Left lung (tissue), 10 donors: Measurements from ENCODE around the gene MB. TPM values are rescaled to one million over a fixed set of nuclear protein-coding genes. Genes with fewer than 3 reads are reported as not detected.

Experiments used
- ATAC-seq: fragments of 200-7000 bp; cut with Tn5 transposase; one replicate; pipeline ENCODE4 v1.9.1; 2020; ENCODE audit warnings: moderate library complexity
- DNase-seq, 4 donors: peaks; one replicate each; pipeline ENCODE4 v3.0.0-alpha.2; 2013 to 2020
- H3K27ac ChIP-seq, 2 donors: fragments of 200-600 bp; sonication (generic) in 1 of 2; one replicate each; pipeline versions ENCODE4 v1.5.0 to v1.8.0; 2020 to 2021
- H3K27me3 ChIP-seq, 2 donors: fragments of 200-600 bp; sonication (generic) in 1 of 2; one replicate each; pipeline versions ENCODE4 v1.5.0 to v1.8.0; 2020 to 2021
- H3K36me3 ChIP-seq, 2 donors: fragments of 200-600 bp; sonication (generic) in 1 of 2; one replicate each; pipeline versions ENCODE4 v1.5.0 to v1.8.0; 2020 to 2021
- H3K4me1 ChIP-seq, 2 donors: fragments of 200-600 bp; one replicate each; pipeline ENCODE4 v1.8.0; 2021
- H3K4me3 ChIP-seq, 2 donors: fragments of 200-600 bp; sonication (generic) in 1 of 2; one replicate each; pipeline versions ENCODE4 v1.5.0 to v1.8.0; 2020 to 2021; ENCODE audit warnings: mild to moderate bottlenecking in 1 of 2
- H3K9me3 ChIP-seq, 2 donors: fragments of 200-600 bp; sonication (generic) in 1 of 2; one replicate each; pipeline versions ENCODE4 v1.5.0 to v1.8.0; 2020 to 2021
- intact Hi-C, 2 donors: fragments of 100-400 bp; cut with DNase I; formaldehyde crosslinking; loops; one replicate each; pipeline versions ENCODE4 v1.11.2 to v1.14.2; 2022
- polyA plus RNA-seq, 6 donors: library from polyadenylated mRNA; unstranded; fragments of 120-200 nt; gene quantifications; one replicate each; pipeline ENCODE4 v1.2.1, GENCODE V29; 2013; ENCODE audit not compliant: insufficient read length in 6 of 6
- total RNA-seq, 2 donors: library from RNA; stranded (reverse); fragmentation: NEBNext Ultra II Directional; extraction: Animal tissue kit (Norgen Biotek cat#: 25700); gene quantifications; one replicate each; pipeline ENCODE4 v1.2.1, GENCODE V29; 2021
- TF ChIP-seq, protein P1 (sequence below), 2 donors: fragments of 200-600 bp; sonication (generic) in 1 of 2; IDR thresholded peaks; one replicate each; pipeline versions ENCODE4 v1.5.0 to v1.8.0; 2021; ENCODE audit warnings: antibody characterized with exemption in 2 of 2
- donor health status: DM: no; HTN: yes; CAD: no.
- donor health status: DM: no; HTN: no; CAD: no.

The MB gene
- total and polyA plus RNA-seq, 8 donors, result 0.18 to 3.3 (median 0.86) TPM

DNA sequence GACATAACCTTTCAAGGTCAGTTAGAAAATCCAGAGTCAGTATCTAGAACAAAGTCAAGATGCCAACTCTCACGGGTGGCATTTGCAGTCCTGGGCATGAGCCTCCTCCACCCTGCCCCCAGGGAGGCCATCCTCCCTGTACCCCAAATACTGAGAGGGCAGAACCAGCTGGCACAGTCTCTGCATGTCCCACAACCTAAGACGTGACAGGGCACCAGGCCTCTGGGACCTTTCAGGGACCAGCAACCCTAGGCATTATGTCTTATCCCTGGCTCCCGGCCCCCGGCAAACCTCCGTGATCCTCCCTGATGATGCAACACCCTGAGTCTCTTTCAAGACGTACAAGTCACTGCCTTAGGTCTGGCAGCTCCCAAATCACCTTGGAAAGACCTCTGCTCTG lies 2.0 kb downstream of the MB start:
- H3K36me3 ChIP-seq, result no peaks in the 10 kb centered on the region
- DNase-seq, result no peak
- H3K4me1 ChIP-seq, result peaks cover 0 to 7% of the 10 kb centered on the region in 2 donors
- intact Hi-C loops, result no loop called here
- TF ChIP-seq, protein P1, sequence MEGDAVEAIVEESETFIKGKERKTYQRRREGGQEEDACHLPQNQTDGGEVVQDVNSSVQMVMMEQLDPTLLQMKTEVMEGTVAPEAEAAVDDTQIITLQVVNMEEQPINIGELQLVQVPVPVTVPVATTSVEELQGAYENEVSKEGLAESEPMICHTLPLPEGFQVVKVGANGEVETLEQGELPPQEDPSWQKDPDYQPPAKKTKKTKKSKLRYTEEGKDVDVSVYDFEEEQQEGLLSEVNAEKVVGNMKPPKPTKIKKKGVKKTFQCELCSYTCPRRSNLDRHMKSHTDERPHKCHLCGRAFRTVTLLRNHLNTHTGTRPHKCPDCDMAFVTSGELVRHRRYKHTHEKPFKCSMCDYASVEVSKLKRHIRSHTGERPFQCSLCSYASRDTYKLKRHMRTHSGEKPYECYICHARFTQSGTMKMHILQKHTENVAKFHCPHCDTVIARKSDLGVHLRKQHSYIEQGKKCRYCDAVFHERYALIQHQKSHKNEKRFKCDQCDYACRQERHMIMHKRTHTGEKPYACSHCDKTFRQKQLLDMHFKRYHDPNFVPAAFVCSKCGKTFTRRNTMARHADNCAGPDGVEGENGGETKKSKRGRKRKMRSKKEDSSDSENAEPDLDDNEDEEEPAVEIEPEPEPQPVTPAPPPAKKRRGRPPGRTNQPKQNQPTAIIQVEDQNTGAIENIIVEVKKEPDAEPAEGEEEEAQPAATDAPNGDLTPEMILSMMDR (IDR thresholded peaks at IDR 0.05), result no peak
- no peaks in the 10 kb centered on the region for H3K9me3 ChIP-seq
- no peak for ATAC-seq
- no peak overlapping the region for H3K27ac ChIP-seq
- H3K4me3 ChIP-seq, result no peak overlapping the region
- H3K27me3 ChIP-seq, result no peaks in the 10 kb centered on the region

DNA sequence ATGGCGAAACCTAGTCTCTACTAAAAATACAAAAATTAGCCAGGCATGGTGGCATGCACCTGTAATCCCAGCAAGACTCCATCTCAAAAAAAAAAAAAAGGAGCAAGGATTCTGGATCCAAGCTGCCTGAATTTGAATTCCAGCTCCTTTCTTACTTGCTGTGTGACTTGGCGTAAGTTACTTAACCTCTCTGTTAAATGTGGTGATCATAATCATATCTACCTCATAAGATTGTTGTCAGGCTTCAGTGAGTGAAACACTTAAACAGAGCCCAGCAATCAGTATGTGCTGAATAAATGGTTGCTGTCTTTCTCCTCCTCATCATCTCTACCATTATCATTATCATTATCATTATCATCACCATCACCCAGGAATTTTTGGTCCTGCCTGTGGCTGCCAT lies 2.7 kb downstream of the MB start:
- H3K27ac ChIP-seq, result no peak overlapping the region
- intact Hi-C loops, result no loop called here
- DNase-seq (no peak), ATAC-seq (no peak)
- no peaks in the 10 kb centered on the region for H3K27me3 ChIP-seq
- H3K9me3 ChIP-seq, result no peaks in the 10 kb centered on the region
- TF ChIP-seq, protein P1 (IDR thresholded peaks at IDR 0.05), result no peak
- no peak overlapping the region for H3K4me3 ChIP-seq
- H3K36me3 ChIP-seq, result no peaks in the 10 kb centered on the region
- peaks cover 0 to 7% of the 10 kb centered on the region in 2 donors for H3K4me1 ChIP-seq

DNA sequence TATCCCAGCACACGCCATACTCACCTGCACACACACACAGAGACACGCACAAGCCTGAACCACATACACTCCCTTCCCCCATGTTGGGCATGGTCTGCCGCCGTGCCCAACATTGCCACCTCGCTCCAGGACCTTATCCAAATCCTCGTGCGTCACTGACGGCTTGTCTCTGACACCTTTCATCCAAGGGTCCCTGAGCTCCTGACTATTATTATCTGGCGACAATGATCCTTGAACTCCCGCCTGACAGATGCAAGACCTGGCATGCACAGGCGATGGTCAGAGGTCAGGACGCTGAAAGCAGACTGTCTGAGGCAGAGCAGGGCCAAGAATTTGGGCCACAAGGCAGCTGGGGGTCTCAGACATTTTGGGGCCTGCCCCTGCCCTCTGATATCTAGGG lies 4.2 kb downstream of the MB start:
- Histone ChIP-seq H3K4me1 (peaks cover 0 to 7% of the 10 kb centered on the region in 2 donors), H3K9me3 (no peaks in the 10 kb centered on the region), H3K27ac (no peak overlapping the region), H3K36me3 (no peaks in the 10 kb centered on the region), H3K27me3 (no peaks in the 10 kb centered on the region), H3K4me3 (no peak overlapping the region)
- TF ChIP-seq, protein P1 (IDR thresholded peaks at IDR 0.05), result no peak
- no peak for ATAC-seq
- DNase-seq, result no peak
- intact Hi-C loops, result no loop called here

DNA sequence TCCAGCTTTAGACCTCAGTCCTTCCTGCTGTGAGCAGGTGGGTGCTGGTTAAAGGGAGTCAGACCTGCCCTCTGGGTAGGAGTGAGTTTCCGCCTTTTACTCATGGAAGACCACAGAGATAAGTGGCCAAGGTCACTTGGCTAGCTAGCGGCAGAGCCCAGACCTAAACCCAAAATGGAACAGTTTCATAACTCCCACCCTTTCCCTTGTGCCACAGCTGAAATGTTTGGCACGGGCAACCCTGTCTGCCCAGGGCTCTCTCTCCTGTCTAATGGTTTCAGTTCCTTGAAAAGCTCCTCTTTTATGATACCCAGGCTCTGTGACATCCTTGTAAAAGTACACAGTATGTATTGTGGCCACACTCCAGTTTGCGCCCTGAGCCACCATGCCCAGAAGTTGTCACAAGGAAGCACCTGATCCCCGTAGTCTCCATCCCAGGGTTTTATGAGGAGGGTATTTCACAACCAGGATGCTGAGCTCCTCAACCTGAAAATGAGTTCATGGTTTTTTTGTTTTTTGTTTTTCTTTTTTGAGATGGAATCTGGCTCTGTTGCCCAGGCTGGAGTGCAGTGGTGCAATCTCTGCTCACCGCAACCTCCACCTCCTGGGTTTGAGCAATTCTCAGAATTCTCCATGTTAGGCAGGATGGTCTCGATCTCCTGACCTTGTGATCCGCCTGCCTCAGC lies 5.1 kb downstream of the MB start:
- H3K4me1 ChIP-seq, result peaks cover 0 to 7% of the 10 kb centered on the region in 2 donors
- H3K4me3 ChIP-seq, result no peak overlapping the region
- TF ChIP-seq, protein P1 (IDR thresholded peaks at IDR 0.05), result no peak
- no peaks in the 10 kb centered on the region for H3K9me3 ChIP-seq
- no peak for ATAC-seq
- no peaks in the 10 kb centered on the region for H3K27me3 ChIP-seq
- intact Hi-C loops, result no loop called here
- no peak for DNase-seq
- no peaks in the 10 kb centered on the region for H3K36me3 ChIP-seq
- no peak overlapping the region for H3K27ac ChIP-seq

DNA sequence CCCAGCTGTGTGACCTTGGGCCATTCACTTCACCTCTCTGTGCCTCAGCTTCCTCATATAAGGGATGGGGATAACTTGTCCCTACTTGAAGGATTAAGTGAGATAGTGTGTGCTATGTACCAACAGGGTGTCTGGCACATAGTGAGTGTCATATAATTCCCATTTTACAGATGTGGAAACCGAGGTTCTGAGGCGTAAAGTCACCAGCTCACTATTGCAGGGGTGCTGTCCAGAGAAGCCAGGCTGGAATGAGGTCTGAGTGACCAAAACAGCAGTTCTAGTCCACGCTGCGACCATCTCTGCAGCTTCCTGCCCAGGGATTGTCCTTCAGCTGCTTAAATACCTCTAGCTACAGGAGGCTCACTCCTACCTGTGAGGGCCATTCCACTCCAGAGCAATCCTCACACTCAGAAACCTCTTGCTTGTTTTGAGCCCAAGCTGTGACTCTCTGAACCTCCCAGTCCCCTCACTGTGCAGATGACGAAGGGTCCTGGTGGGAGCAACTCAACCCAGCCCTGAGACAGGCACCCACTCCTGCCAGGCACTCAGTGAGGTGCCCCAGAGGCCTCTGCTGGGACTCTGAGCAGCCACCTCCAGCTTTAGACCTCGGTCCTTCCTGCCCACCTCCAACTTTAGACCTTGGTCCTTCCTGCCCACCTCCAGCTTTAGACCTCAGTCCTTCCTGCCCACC lies 5.8 kb downstream of the MB start:
- ATAC-seq, result no peak
- H3K27ac ChIP-seq, result no peak overlapping the region
- intact Hi-C loops, result no loop called here

More for the DNA sequence above, 5.8 kb downstream of the MB start:
- no peak overlapping the region for H3K4me3 ChIP-seq
- H3K9me3 ChIP-seq, result no peaks in the 10 kb centered on the region
- TF ChIP-seq, protein P1 (IDR thresholded peaks at IDR 0.05), result no peak
- H3K27me3 ChIP-seq, result no peaks in the 10 kb centered on the region
- peaks cover 0 to 7% of the 10 kb centered on the region in 2 donors for H3K4me1 ChIP-seq
- no peak for DNase-seq
- no peaks in the 10 kb centered on the region for H3K36me3 ChIP-seq
